Caki2 (cell line): ENCODE measurements around the gene PSMC3. TPM values are rescaled to one million over a fixed set of nuclear protein-coding genes. Genes with fewer than 3 reads are reported as not detected.

Experiments used
- DNase-seq: peaks from one replicate; pipeline ENCODE4 v3.0.0-alpha.2; 2015; ENCODE audit warnings: low read depth
- in situ Hi-C: cut with HindIII; loops from 2 replicates; pipeline ENCODE4 v1.10.0; 2016; ENCODE audit warnings: low sequenced_read_pairs, low pct_unique_long_range_greater_than_20kb, mixed read lengths
- total RNA-seq: library from RNA; depleted of rRNA; stranded (reverse); fragments of >200 nt; shearing (Covaris generic); gene quantifications from 2 replicates; pipeline ENCODE4 v1.2.3, GENCODE V29; 2014; ENCODE audit warnings: low replicate concordance

The PSMC3 gene
- total RNA-seq, 1 experiment from 2014 or later = 77.7 TPM

DNA sequence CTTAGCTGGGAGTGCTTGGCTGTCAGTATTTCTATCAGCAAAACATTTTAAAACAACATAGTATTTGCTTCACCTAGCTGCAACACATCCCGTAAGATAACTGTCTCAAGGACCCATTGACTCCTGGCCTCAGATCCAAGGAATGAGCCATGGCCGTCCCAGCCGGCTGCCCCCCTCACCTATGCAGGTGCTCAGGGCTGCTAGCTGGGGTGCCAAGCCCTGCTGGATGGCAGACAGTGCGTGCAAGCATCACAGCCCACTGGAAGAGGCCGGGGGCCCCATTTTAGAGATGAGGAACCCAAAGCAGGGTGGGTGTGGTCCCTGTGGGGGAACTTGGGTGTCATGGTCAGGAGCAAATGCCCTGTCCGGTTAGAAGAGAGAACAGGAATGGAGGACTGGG lies 8.5 kb downstream of the PSMC3 start:
- in situ Hi-C loops = no loop called here
- no peak for DNase-seq

DNA sequence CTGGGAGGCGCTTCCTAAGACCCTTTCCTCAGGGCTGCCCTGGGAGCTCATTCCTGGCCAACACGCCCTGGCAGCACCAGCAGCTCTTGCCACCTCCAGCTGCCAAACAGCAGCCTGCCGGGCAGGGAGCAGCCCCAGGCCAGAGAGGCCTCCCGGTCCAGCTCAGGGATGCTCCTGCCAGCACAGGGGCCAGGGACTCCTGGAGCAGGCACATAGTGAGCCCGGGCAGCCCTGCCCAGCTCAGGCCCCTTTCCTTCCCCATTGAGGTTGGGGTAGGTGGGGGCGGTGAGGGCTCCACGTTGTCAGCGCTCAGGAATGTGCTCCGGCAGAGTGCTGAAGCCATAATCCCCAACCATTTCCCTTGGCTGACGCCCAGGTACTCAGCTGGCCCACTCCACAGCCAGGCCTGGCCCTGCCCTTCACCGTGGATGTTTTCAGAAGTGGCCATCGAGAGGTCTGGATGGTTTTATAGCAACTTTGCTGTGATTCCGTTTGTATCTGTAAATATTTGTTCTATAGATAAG lies 10.2 kb downstream of the PSMC3 start:
- in situ Hi-C loops = no loop called here
- peak; percentile 49 for DNase-seq

DNA sequence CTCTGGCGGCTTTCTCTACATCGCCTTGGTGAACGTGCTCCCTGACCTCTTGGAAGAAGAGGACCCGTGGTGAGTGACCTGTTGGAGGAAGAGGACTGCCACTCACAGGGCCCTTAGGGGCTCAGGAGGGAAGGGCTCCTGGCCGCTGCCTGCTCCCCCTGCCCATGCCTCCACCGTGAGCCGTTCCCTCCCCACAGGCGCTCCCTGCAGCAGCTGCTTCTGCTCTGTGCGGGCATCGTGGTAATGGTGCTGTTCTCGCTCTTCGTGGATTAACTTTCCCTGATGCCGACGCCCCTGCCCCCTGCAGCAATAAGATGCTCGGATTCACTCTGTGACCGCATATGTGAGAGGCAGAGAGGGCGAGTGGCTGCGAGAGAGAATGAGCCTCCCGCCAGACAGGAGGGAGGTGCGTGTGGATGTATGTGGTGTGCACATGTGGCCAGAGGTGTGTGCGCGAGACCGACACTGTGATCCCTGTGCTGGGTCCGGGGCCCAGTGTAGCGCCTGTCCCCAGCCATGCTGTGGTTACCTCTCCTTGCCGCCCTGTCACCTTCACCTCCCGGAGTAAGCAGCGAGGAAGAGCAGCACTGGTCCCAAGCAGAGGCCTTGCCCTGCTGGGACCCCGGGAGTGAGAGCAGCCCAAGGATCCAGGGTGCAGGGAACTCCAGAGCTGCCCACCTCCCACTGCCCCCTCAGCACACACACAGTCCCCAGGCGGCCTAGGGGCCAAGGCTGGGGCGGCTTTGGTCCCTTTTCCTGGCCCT lies 11.0 kb downstream of the PSMC3 start:
- in situ Hi-C loops = no loop called here
- no peak for DNase-seq

DNA sequence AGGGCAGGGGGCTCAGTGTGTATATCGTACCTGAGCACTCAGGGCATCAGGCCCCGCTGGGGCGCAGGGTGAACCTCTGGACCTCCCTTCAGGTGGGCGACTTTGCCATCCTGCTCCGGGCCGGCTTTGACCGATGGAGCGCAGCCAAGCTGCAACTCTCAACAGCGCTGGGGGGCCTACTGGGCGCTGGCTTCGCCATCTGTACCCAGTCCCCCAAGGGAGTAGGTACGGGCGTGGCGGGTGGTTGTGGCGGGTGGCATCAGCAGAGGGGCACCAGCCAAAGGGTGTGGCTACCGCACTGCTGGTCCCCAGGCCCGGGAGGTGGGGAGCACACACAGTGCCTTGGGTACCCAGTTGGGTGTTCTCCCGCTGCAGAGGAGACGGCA lies 11.6 kb downstream of the PSMC3 start:
- no peak for DNase-seq
- in situ Hi-C loops = no loop called here

DNA sequence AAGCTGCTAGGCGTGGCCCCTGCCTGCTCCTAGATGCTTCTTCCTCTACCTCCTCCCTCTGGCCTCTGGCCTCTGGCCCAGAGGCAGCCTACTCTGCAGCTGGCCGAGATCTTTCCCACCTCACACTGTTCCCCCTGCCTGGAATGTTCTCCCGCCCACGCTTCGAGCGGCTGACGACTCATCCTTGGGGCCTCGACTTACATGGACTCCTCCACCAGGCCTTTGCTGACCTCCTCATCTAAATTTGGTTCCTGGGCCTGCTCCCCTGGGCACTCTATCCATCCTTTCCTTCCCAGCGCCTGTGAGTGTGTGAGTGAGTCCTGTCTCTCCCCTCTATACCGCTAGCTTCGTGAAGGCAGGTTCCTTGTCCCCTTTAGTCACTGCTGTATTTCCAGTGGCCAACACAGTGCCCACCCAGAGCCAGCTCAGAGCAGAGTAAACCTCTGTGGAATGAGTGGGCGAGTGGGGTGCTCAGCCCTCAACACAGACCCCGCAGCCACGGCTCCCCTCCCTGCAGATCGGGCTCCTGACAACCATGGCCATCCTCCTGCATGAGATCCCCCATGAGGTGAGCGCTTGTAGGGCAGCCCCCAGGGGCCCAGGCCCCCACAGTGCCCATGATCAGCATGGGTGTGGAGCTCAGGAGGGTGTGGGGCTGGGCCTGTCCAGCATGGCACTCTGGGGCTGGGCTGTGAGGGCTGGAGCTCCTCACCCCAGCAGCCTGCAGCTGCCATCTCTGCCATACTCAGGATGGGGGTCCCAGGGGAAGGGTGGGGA lies 12.1 kb downstream of the PSMC3 start:
- DNase-seq = no peak
- in situ Hi-C loops = no loop called here

DNA sequence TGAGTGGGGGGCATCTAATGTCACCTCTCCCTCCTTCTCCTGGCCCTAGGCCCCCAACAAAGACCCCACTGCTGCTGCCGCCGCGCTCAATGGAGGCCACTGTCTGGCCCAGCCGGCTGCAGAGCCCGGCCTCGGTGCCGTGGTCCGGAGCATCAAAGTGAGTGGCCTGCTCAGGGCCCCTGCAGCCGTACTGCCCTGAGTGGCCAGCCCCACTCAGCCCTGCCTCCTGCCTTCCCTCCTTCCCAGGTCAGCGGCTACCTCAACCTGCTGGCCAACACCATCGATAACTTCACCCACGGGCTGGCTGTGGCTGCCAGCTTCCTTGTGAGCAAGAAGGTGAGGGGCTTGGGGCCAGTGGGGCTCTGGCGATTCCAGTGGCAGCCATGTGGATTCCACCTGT lies 12.9 kb downstream of the PSMC3 start:
- DNase-seq = no peak

GRCh38 chr11:47411884-47412746 lies 14.1 kb downstream of the PSMC3 start:
- DNase-seq = no peak

More for the DNA sequence above, 12.9 kb downstream of the PSMC3 start:
- in situ Hi-C loops = no loop called here

DNA sequence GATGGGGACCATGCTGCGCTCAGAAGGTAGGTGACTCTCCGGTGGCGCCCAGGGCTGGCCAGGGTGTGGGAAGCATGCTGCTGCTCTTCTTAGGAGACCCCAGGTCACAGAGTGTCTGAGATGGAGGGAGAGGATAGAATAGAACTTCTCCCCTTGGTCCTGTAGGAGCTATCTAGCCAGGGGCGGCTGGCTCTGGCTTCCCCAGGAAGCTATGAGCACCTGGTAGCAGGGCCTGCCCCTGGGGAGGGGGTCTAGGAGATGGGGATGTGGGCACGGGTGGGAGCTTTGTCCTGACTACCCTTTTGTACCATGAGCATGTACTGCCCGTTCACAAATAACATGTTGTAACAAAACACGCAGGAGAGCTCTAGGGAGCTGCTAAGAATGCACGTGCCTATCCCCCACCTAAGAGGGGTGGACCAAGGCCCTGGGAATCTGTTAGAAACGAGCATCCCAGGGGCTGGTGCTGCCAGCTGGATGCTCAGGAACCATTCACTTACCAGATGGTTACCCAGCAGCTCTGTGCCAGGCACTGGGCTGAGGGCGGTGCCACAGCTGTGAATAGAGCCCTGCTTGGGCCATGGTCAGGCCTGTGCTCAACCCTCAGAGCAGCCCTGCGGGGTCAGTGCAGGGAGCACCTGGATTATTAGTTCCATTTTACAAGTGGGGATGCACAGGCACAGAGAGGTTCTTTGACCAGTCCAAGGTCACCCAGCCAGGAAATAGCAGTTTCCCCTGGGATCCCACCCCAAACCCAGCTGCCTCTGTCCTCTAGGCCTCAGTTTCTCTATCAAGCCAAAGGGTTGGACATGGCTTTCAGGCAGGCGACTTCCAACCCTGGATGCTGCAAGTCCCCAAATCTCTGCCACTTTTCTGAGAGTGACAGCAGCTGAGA lies 15.6 kb downstream of the PSMC3 start:
- no peak for DNase-seq
- in situ Hi-C loops = no loop called here

More at GRCh38 chr11:47411884-47412746, 14.1 kb downstream of the PSMC3 start:
- in situ Hi-C loops = no loop called here

- DNase-seq = no peak
- in situ Hi-C loops = no loop called here
Measured at GRCh38 chr11:47409440-47410369, 16.5 kb downstream of the PSMC3 start.

- peak; percentile 39 for DNase-seq
- in situ Hi-C loops = no loop called here
Measured at GRCh38 chr11:47408598-47409439, 17.4 kb downstream of the PSMC3 start.

DNA sequence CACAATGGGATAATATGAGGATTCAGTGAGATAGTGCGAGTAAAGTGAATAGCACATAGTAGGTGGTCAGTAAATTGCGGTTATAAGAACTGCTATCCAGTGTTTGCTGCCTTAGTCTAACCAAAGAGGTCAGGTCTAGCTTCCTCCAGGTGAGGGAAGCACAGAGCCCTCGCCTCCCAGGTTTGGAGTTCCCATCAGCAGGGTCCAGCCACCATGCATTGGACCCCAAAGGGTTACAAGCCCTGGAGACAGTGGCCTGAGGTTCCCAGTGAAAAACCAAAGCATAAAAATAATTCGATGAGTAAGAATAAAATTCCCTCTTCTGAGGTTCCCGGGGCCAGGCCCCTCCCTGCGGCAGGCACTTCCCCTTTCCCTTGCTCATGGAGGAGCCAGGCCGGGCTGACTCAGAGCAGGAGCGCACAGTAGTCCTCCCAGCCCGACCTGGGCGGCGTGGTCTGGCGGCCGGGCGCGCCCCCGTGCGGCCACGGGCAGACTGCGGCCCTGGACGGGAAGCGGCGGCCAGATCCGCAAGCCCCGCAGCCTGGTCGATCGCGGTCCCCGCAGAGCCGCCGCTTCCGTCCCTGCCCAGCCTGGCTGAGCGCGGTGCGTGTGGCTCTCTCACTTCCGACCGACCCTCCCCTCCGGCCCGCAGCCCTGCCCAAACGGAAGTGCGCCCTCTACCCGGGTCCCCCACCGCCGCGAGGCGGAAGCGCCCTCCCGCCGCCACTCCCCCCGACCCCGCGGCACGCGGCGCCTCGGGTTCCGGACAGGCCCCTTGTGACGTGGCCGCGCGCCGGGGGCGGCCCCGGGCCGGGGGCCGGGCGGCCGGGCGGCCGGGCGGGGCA lies 18.3 kb downstream of the PSMC3 start, which contains the start of gene SLC39A13:
Gene SLC39A13 (plus strand): TSS at position 845 of the 845 bp plus-strand sequence. CDS start 1,505 bp downstream, outside the sequence.
- in situ Hi-C loops = no loop called here
- DNase-seq = peak; percentile 95

- DNase-seq = no peak
- in situ Hi-C loops = no loop called here
Measured at GRCh38 chr11:47406896-47407745, 19.1 kb downstream of the PSMC3 start.

GRCh38 chr11:47403571-47403970 lies 22.7 kb downstream of the PSMC3 start:
- in situ Hi-C loops = no loop called here
- no peak for DNase-seq

GRCh38 chr11:47403135-47403534 lies 23.1 kb downstream of the PSMC3 start:
- DNase-seq = no peak
- in situ Hi-C loops = no loop called here
